GM18499 (cell line): ENCODE data around the gene UBR4.

ENCODE experiments used
- ATAC-seq: cut with Tn5 transposase; IDR thresholded peaks from one replicate; pipeline ENCODE4 v1.9.1; 2021; ENCODE audit warnings: moderate number of reproducible peaks; ENCODE audit not compliant: insufficient read depth, unreplicated experiment

Gene UBR4

DNA sequence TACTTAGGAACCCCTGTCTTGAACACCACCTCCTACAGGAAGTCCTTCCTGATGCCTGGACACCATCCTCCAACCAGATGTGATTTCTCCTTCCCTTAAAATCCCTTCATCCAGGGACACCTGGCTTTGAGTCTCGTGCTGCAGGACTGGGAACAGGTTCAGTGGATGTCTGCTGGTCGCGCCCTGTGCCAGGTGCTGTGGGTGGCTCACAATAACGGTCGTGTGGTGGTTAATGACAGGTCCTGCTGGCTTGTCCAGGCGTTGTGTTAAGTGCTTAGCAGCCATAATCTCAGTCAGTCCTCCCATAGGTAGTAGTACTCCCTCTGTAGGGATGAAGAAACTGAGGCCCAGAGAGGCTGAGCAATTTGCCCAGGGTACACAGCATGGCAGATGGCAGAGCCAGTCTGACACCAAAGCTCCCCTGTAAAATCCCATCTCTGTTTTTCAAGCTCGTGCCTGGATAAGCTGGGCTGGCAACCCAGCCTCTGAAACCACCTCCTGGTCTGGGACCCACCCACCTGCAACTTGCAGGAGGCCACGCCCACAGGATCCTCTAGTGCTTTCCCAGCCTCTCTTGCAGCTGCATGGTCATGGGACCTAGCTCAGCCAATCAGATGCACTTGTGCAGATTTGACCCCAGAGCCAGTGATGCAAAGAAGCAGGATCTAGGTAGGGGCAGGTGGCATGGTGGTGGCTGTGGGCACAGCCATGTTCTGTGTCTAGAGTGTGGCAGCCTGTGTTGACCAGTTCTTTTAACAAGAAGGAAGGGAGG is 147.6 kb downstream of the UBR4 start:
- no peak for ATAC-seq

DNA sequence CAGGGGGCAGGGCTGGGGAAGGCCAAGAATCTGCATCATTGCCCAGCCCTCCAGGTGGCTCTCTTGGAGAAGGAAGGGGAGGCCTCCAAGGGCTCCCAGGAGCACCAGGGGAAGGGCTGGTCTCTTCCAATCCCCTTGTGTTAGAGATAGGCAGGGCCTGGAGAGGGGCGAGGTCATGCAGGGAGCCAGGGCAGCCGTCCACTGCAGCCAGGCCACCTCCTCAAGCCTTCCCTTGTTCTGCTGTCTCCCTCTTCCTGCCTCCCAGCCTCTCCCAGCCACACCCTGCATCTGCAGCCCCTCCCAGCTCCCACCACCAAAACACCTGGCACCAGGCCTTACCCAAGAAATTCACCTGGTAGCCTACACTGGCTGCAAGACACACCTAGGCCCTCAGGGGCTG is 148.3 kb downstream of the UBR4 start:
- ATAC-seq, result no peak

DNA sequence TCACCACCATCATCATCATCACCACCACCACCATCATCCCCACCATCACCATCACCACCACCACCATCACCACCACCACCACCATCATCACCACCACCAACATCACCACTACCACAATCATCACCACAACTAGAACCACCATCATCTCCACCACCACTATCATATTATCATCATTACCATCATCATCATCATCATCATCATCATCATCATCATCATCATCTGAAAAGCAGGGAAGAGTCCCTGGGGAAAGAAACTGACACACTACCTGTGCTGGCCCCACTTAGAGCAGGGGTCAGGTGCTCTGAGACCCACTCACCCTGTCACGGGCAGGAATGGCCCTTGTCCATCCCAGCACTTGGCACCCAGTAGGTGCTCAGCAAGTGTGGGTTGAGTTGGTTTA is 148.7 kb downstream of the UBR4 start:
- ATAC-seq, result no peak

DNA sequence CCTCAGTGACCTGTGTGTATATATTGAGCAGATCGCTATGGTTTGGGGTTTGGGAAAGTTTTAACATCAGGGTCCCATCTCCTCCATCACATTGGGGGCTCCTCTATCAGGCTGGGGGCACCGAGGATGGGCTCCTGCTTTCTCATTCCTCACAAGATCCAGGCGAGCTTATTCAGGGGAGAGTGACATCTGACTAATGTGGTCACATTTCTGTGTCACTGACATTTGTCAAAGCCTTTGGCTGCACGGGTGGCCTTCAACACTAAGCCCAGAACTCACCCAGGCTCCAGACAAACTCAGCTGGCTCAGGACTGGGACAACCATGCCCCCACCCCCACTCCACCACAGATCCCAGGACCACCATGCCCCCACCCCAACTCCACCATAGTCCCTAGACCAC is 150.3 kb downstream of the UBR4 start:
- ATAC-seq, result no peak

DNA sequence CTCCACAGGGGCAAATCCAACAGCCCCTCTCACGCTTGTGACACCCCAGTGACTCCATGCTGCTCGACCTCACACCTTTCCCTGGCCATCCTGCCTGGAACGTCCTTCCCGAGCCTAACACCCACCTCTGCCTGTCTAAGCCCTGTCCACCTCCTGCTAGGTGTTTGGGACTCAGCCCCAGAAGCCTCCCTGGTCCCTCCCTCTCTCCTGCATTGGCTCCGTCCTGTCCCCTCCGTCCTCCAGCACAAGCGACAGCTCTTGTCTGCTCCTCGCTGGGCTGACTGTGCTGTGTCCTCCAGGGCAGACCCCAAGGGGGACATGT is 151.6 kb downstream of the UBR4 start:
- ATAC-seq, result no peak

DNA sequence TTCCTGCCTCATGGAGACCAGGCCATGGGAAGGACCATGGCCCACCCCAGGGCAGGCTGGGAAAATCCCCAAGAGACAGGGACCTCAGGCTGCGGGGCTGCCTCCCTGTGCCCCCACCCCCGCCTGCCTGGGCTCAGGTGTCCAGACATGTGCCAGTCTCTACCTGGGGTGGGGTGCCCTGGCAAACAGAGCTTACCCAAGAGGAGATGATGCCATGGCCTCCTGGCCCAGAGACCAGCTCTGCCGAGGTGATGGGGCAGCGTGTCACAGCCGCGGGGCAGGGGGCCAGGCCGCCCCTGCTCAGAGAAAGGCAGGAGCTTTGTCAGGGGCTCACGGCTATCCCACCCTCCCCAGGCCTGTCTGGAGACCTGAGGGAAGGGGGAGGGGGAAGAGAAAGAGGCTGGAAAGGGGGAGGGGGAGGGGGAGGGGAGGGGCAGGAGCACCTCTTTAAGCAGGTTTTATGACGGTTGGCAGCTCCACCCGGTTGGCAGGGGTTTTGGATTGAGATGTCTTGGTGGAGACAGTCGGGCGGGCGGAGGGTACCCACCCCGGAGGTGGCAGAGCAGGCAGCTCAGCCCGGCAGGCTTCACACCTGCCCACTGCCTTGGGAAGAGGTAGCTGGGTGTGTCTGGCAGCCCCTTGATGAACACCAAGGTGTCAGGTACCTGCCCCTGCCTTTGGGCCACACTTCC is 152.1 kb downstream of the UBR4 start:
- no peak for ATAC-seq

DNA sequence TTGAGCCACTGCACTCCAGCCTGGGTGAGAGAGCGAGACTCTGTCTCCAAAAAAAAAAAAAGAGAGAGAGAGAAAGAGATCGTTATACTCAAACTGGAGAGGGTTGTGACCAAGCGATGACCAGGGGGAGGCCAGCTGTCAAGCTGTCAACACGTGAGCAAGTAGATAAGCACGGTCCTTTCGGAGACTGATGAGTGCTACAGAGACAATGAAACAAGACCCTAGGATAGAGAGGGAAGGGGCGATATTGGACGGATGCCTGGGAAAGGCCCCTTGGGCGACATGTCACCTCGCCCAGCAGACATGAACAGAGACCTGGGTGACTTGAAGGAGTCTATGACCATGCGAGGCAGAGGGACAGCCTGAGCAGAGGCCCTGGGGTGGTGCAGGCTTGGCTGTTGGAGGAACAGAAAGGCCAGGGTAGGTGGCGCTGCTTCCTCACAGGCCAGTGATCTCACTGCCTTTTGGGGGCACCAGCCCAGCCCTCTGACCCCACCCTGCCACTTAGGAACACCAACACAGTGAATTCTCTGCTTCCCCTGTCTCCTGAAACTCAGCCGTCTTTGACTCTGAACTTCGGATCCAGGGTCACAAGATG is 152.8 kb downstream of the UBR4 start:
- ATAC-seq, result no peak

DNA sequence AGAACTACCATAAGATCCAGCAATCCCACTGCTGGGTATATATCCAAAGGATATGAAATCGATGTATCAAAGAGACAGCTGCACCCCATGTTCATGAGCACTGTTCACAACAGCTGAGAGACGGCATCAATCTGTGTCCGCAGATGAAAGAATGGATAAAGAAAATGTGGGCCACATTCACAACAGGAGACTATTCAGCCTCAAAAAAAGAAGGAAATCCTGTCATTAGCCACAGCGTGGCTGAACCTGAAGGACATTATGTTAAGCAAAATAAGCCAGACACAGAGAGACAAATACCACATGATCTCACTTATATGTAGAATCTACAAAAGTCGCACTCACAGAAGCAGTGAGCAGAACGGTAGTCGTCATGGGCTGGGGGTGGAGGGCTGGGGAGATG is 154.4 kb downstream of the UBR4 start:
- no peak for ATAC-seq

DNA sequence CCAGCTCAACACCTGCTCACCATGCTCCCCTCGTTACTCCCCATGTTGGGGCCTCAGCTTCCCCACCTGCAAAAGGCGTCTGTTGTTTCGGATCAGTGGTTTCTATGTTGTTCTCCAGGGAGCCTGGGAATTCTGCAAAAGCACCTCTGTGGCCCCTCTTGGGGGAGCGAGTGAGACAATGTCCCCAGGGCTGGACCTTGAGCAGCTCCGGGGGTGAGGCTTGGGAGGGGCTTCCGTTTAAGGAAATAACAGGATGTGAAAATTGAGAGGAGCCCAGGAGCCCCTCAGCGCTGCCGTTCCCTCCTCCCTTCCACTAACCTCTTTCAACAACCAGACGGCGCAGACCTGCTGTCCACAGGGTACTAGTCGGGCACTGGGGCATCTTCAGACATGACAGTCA is 155.1 kb downstream of the UBR4 start:
- no peak for ATAC-seq

DNA sequence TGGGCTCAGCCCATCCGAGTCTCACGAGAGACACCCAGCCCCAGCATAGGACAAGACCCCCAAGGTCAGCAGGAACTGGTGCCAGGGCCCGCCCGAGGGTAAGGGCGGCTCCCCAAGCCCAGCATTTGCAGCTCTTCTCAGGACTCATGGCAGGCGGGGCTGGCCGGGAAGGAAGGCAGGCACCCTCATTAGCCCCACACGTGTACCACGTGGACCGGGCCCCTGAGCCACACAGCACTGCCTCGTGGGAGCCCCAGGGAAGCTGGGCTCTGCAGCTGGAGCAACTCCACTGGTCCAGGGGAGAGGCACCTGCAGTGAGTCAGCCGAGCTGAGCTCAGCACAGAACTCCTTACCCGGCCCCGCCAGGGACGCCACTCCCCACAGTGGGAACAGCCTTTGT is 155.8 kb downstream of the UBR4 start:
- ATAC-seq, result no peak

DNA sequence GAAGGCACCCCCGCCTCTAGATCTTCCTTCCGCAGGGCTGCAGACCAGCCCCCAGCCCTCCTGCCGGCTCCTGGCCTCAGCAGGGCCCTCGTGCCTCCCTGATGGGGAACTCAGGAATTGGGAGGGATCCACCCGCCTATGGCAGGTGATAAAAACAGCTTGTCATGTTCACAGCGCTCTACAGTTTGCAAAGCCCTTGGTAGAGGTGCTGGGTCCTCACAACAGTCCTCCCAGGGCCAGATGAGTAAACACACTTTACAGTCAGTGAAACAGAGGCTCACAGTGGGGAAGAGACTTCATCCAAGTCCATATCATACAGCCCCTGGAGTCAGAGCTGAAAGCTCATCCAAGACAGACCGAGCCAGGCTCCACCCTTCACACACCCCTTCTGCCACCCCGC is 156.6 kb downstream of the UBR4 start:
- ATAC-seq, result no peak

DNA sequence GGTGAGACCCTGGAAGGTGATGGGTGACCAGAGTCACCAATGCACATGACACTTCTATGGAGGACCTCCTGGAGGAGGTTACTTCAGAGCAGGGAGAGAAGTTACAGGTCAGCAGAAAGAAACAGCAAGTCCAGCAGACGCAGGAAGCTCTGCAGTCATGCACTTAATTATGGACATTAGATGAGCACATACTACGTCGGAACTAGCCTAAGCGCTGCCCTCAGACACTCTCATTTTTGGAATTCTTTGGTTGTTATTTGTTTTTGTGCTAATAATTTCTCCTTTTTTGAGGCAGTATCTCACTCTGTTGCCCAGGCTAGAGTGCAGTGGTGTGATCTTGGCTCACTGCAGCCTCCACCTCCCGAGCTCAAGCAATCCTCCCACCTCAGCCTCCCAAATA is 160.3 kb downstream of the UBR4 start:
- no peak for ATAC-seq

DNA sequence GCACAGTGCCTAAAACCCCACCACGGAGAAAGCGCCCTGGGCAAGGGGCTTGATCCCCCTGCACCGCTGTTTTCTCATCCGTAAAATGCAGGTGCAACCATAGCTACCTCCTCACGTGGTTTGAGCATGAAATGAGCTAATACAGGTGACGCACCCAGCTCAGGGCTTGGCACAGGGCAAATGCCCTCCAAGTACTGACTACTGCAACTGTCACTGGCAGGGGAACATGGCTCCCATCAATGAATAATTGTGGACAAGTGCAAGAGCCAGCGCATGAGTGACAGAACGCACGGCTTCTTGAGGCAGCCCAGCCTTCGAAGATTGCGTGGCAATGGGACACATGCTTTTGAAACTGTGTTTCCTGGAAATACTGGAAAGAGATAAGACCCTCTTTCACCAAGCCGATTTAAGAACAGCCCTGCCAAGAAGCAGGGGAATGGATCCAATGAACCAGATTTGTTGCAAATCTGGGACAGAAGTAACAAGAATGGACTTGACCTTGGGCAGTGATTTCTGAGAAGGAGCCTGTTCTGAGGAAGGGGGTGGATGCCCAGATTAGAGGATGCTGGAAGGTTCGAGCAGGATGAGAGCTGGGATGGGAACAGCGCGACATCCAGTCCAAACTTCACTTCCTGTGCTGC is 160.8 kb downstream of the UBR4 start:
- no peak for ATAC-seq

DNA sequence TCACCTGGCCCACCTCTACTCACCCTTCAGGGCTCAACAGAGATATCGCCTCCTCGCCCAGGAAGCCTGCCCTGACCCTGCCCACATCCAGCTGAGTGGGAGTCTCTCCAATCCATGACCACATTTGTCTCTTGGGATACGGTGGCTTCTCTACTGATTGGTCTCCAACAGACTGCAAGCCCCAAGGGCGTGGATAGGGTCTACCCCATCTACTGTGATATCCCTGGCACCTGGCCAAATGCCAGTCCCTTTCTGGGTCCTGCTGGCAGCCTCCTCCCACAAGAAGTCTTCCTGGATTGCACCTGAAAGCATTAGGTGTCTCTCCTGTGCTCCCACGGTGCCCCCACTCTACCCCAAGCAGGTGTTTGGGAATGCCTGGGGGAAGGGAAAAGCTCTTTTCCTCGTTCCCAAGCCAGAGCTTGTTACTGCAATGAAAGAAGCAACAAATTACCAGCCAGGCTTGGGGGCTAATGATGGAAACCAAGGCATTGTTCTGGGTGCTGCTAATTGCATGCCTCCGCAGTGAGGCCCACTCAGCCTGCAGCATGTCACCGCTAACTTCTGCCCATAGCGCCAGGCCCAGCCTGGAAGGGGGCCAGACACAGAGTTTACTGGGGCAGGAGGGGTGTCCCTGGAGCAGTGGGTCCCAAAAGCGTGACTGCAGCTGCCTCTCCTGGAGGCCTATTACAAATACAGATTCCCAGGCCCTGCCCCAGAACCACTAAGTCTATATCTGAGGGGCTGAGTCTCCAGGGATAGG is 162.9 kb downstream of the UBR4 start:
- ATAC-seq, result no peak

DNA sequence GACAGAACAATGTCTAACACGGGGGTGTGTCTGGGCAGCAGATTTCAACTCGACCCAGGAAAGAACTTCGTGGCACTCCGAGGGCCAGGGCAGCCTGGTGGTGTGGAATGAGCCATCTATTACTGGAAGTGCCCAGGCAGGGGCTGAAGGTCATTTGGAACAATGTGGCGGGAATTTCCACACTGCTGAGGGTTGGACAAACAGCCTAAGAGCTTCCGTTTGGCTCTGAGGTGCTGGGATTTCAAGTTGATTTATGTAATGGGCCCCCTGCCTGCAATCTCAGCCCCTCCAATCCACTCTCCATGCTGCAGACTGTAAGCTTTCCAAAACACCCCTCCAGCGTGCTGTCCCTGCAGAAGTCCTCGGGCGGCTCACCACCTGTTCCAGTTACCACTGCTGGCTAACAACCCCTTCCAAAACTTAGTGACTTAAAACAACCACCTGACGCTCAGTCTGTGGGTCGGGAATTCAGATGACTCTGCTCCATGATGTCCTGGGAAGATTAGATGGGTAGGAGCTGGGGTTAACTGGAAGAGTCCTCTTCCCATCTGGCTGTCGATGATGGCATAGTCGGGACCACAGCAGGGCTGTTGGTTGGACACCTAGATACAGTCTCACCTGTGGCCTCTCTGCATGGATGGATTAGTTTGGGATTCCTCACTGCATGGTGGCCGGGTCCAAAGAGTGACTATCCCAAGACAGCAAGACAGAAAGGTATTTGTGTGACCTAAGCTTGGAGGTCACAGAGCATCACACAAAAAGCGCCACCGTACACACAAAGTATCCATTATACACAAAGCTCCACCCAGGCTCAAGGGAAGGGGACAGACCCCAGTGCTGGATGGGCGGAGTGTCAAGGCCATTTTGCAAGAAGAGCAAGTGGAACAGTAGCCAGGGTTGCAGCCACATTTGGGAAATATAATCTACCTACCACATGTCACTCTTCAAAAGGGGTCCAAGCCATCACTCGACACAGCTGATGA is 163.9 kb downstream of the UBR4 start:
- no peak for ATAC-seq

DNA sequence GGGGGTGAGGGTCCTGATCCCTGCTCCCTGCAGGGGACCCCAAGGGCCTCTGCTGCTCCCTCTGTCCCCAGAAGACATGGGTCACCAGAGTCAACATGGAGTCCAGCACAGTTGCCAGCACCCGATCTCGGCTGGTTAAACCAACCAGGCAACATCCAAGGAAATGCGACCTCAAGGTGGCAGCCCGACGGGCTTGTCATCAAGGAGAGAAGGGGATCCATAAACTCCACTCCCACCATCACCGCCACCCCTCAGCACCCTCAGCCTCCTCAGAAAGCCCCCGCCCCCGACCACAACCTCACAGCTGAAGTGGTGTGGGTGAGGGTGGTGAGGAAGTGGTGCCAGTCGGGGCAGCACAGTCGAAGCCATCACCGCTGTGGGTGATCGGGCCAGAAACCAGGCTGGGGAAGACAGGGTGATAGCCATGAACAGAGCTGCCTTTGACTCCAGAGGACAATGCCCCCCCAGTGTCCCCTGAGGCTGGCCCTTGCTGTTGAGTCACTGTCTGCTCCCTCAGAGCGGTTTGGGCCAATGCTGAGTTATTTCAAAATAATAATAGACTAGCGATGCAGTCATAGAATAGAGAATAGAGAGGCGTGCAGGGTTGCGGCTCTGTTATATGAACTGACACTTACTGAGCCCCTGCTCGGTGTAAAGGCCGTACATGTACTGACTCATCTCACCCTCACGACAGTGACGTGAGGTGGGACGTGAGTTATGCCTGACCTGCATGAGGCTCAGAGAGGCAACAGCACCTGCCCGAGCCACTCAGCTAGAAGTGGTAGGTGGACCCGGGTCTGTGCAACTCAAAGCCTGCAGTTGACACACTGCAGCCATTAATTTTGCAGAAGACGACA is 164.9 kb downstream of the UBR4 start:
- no peak for ATAC-seq

DNA sequence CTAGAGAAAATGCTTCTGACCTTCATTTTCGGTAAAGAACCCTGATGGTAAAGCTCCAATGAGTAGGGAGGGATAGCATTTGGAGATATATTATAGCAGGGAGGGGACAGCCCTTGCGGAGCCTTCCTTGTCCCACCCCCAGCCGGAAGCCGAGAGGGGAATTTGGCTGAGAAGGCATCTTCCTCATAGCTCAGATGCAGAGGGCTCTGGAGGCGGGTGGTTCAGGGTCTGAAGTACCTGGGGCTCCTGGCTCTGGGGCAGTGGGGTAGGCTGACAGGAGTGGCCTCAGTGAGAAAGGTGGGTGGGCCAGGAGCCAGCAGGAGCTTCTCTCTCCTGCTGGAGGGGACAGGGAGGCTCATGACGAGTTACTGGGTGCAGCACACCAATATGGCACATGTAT is 165.6 kb downstream of the UBR4 start:
- no peak for ATAC-seq

DNA sequence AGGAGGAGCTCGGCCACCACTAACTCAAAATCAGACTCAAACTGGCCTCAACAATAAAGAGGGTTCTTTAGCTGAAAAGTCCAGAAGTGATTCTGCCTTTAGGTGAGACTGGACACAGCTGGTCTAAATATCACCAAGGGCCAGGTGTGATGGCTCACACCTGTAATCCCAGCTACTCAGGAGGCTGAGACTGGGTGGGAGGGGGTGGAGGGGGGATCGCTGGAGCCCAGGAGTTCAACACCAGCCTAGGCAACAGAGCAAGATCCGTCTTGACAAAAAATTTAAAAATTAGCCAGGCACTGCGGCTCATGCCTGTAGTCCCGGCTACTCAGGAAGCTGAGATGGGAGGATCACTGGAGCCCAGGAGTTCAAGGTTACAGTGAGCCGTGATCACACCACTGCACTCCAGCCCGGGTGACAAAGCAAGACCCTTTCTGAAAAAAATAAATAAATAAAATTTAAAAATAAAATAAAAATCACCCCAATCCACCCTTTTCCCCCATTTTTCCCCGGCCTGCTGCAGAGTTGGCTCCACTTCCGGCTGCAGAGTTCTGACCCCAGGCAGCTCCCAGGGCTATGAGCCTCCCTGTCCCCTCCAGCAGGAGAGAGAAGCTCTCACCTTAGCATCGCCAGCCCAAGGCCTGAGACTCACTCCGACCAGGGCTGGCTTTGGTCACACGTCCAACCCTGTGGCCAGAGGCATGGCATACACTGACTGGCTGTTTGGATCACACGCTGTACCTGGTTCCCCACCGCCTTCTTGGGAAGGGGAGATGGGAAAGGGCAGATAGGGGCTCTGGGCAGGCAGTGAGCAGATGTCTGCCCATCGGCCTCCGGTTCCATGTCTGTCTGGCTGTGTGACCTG is 166.3 kb downstream of the UBR4 start:
- ATAC-seq, result no peak
